Measurements from ENCODE around the gene FRK. TPM values are rescaled to one million over a fixed set of nuclear protein-coding genes. Genes with fewer than 3 reads are reported as not detected.

Gene FRK
- polyA plus RNA-seq, 3 donors = not detected

- H3K36me3 Mint-ChIP-seq = no peaks in the 10 kb centered on the region
- WGBS (ENCODE audit: insufficient coverage) = 66% methylated on average over 3 of the region's 8 CpGs
Observed at GRCh38 chr6:115935361-115935760, 125.3 kb downstream of the FRK start.

GRCh38 chr6:115934829-115935228 is 125.9 kb downstream of the FRK start:
- Mint-ChIP-seq H3K9me3 (peaks cover 0 to 7% (median 3%) of the 10 kb centered on the region in 7 donors), H3K4me1 (no peaks in the 10 kb centered on the region), H3K27me3 (ENCODE audit: low read depth in 3 of 3) (no peaks in the 10 kb centered on the region), H3K36me3 (no peaks in the 10 kb centered on the region), H3K4me3 (no peak overlapping the region), H3K27ac (no peak overlapping the region)
- Histone ChIP-seq H3K36me3 (replicated peaks in 1 of 2; ENCODE audit: control insufficient read depth in 1 of 2, insufficient read depth in 2 of 2, low read length in 2 of 2) (no peaks in the 10 kb centered on the region), H3K9ac (ENCODE audit: insufficient read depth, low read length, poor library complexity, severe bottlenecking) (no peak overlapping the region), H3K79me2 (ENCODE audit: insufficient read depth, low read length) (no peaks in the 10 kb centered on the region), H3K4me1 (ENCODE audit: control insufficient read depth in 1 of 2, insufficient read depth in 2 of 2, low read length in 2 of 2) (no peaks in the 10 kb centered on the region), H2AFZ (ENCODE audit: insufficient read depth, low read depth, low read length, poor library complexity, severe bottlenecking) (no peak overlapping the region), H3K27me3 (ENCODE audit: control insufficient read depth in 2 of 2, insufficient read depth in 2 of 2, low read length in 2 of 2) (no peaks in the 10 kb centered on the region), H4K20me1 (ENCODE audit: insufficient read depth, low read length) (no peaks in the 10 kb centered on the region), H3K4me2 (replicated peaks; ENCODE audit: extremely low read depth, low read length, poor library complexity, severe bottlenecking) (no peak overlapping the region), H3K9me3 (replicated peaks in 1 of 2; ENCODE audit: control insufficient read depth in 1 of 2, insufficient read depth in 1 of 2, low read length in 2 of 2) (peaks cover 8 to 11% of the 10 kb centered on the region in 2 donors), H3K27ac (ENCODE audit: low read depth in 1 of 2, low read length in 2 of 2) (no peak overlapping the region), H3K4me3 (replicated peaks in 1 of 3; ENCODE audit: low read depth in 2 of 3, low read length in 3 of 3) (no peak overlapping the region)
- TF ChIP-seq CTCF (IDR thresholded peaks at IDR 0.05) = no peak
- 100% methylated on average over 2 of the region's 2 CpGs for WGBS (ENCODE audit: insufficient coverage)
- DNase-seq = no peak
- intact Hi-C loops (cut with micrococcal nuclease) = no loop called here

More at GRCh38 chr6:115935361-115935760, 125.3 kb downstream of the FRK start:
- H3K27ac Mint-ChIP-seq = no peak overlapping the region
- Histone ChIP-seq H3K79me2 (ENCODE audit: insufficient read depth, low read length) (no peaks in the 10 kb centered on the region), H2AFZ (ENCODE audit: insufficient read depth, low read depth, low read length, poor library complexity, severe bottlenecking) (no peak overlapping the region), H3K4me2 (replicated peaks; ENCODE audit: extremely low read depth, low read length, poor library complexity, severe bottlenecking) (no peak overlapping the region), H3K36me3 (replicated peaks in 1 of 2; ENCODE audit: control insufficient read depth in 1 of 2, insufficient read depth in 2 of 2, low read length in 2 of 2) (no peaks in the 10 kb centered on the region), H3K4me3 (replicated peaks in 1 of 3; ENCODE audit: low read depth in 2 of 3, low read length in 3 of 3) (no peak overlapping the region), H3K9ac (ENCODE audit: insufficient read depth, low read length, poor library complexity, severe bottlenecking) (no peak overlapping the region), H3K27me3 (ENCODE audit: control insufficient read depth in 2 of 2, insufficient read depth in 2 of 2, low read length in 2 of 2) (no peaks in the 10 kb centered on the region), H4K20me1 (ENCODE audit: insufficient read depth, low read length) (no peaks in the 10 kb centered on the region), H3K9me3 (replicated peaks in 1 of 2; ENCODE audit: control insufficient read depth in 1 of 2, insufficient read depth in 1 of 2, low read length in 2 of 2) (peaks cover 8 to 11% of the 10 kb centered on the region in 2 donors), H3K4me1 (ENCODE audit: control insufficient read depth in 1 of 2, insufficient read depth in 2 of 2, low read length in 2 of 2) (no peaks in the 10 kb centered on the region), H3K27ac (ENCODE audit: low read depth in 1 of 2, low read length in 2 of 2) (no peak overlapping the region)
- no peaks in the 10 kb centered on the region for H3K27me3 Mint-ChIP-seq (ENCODE audit: low read depth in 3 of 3)
- H3K4me3 Mint-ChIP-seq = no peak overlapping the region
- DNase-seq = no peak
- no peak for TF ChIP-seq CTCF (IDR thresholded peaks at IDR 0.05)
- peaks cover 0 to 7% (median 6%) of the 10 kb centered on the region in 7 donors for H3K9me3 Mint-ChIP-seq
- intact Hi-C loops (cut with micrococcal nuclease) = no loop called here
- H3K4me1 Mint-ChIP-seq = no peaks in the 10 kb centered on the region
